Panc1 (cell line): ENCODE results near the gene SND1.

Source experiments
- CTCF ChIP-seq: fragments of 450-650 bp; IDR thresholded peaks from 2 replicates; pipeline ENCODE4 v1.5.1; 2017; ENCODE audit warnings: mild to moderate bottlenecking
- POLR2AphosphoS5 ChIP-seq: IDR thresholded peaks from 2 replicates; pipeline ENCODE4 v1.6.1; 2012; ENCODE audit warnings: mild to moderate bottlenecking, low read depth, low read length, moderate library complexity
- REST ChIP-seq, 2 experiments: IDR thresholded peaks; 2 replicates each; pipeline ENCODE4 v1.6.1; 2011 to 2012; ENCODE audit warnings: low read depth in 2 of 2, control low read depth in 1 of 2, low read length in 1 of 2, mild to moderate bottlenecking in 1 of 2, moderate library complexity in 1 of 2; ENCODE audit not compliant: insufficient read depth in 1 of 2
- SIN3A ChIP-seq: IDR thresholded peaks from 2 replicates; pipeline ENCODE4 v1.6.1; 2012; ENCODE audit warnings: low read depth, mild to moderate bottlenecking, low read length, moderate library complexity, borderline replicate concordance; ENCODE audit not compliant: insufficient read depth
- TCF7L2 ChIP-seq: IDR thresholded peaks from 2 replicates; pipeline ENCODE4 v1.6.1; 2011; ENCODE audit warnings: mild to moderate bottlenecking, low read depth, low read length, inconsistent platforms

- TF ChIP-seq CTCF: no peak
- no peak for TF ChIP-seq REST (IDR thresholded peaks at IDR 0.05; ENCODE audit: insufficient read depth in 1 of 2, low read depth in 2 of 2, low read length in 1 of 2)
- no peak for TF ChIP-seq POLR2AphosphoS5
- TF ChIP-seq SIN3A: no peak
- TF ChIP-seq TCF7L2: no peak
These were observed 260.0 kb downstream of the SND1 start for GRCh38 chr7:127911968-127912511.
